ENCODE data around the gene BOK. TPM values are rescaled to one million over a fixed set of nuclear protein-coding genes. Genes with fewer than 3 reads are reported as not detected.

Gene BOK
- total RNA-seq, 4 donors from 2014 or later: 0.92 to 4.7 (median 2.3) TPM

GRCh38 chr2:241616168-241617125 lies 57.9 kb downstream of the BOK start:
- H3K27me3 ChIP-seq: no peaks in the 10 kb centered on the region
- ATAC-seq (peak in 1 of 2 donors; percentile 14), DNase-seq (no peak)
- H3K27ac ChIP-seq: peak overlapping the region; percentile 24 to 75 (median 74)
- intact Hi-C loops (cut with DNase I; ENCODE audit: low total_unique reads) (loop anchor here (2.0 kb wide), 1 partner anchor 20 kb away; the partner anchor contains the start of genes ATG4B and THAP4), in situ Hi-C loops (cut with MboI; ENCODE audit: low sequenced_read_pairs in 4 of 4) (no loop called here)
- TF ChIP-seq CTCF (IDR thresholded peaks at IDR 0.05 in 4 of 5, conservative IDR thresholded peaks at IDR 0.05 in 1 of 5) (no peak), POLR2A (IDR thresholded peaks at IDR 0.05) (no peak)
- H3K36me3 ChIP-seq: no peaks in the 10 kb centered on the region
- H3K4me3 ChIP-seq: peak overlapping the region; percentile 44 to 55 (median 49)
- H3K9me3 ChIP-seq: no peaks in the 10 kb centered on the region
- H3K4me1 ChIP-seq: peaks cover 21 to 29% of the 10 kb centered on the region in 2 donors

DNA sequence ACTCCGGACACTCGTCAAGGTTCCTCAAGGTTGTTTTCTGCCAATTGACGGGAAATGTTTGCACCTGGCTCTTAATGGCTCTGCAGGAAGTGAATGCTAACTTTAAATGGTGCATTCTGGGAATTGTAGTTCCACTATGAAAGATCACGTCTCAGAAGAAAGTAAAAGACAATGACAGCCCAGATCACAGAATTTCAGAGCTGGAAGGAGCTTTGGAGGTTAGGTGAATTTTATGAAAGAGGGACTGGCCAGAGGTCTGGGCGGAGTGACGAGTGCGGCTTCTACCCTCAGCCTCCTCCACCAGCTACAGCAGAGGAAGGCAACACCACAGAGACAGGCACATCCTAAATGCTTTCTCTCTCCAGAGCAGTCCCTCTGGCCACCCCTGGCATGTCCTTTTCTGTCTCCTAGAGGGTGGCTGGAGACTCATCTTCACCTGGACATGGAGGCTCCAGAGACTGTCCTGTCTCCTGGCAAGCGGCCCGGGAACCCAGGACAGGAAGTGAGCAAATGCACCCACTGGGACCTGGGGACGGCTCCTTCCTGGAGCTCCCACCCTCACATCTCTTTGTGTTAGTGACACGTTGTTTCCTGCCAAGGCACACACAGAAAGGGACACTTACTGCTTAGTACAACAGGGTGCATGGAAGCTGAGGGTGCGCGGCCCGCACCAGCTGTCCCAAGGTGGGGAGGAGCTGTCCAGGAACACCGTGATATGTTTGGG lies 59.0 kb downstream of the BOK start:
- intact Hi-C loops (cut with DNase I; ENCODE audit: low total_unique reads): loop anchor here (2.0 kb wide), 1 partner anchor 19 kb away; the partner anchor contains the start of genes ATG4B and THAP4
- DNase-seq (no peak), ATAC-seq (peak; percentile 59 to 81)
- in situ Hi-C loops (cut with MboI; ENCODE audit: low sequenced_read_pairs in 4 of 4): no loop called here
- H3K4me1 ChIP-seq: peaks cover 14 to 22% of the 10 kb centered on the region in 2 donors
- no peaks in the 10 kb centered on the region for H3K36me3 ChIP-seq
- peak overlapping the region; percentile 24 to 75 (median 74) for H3K27ac ChIP-seq
- H3K9me3 ChIP-seq: no peaks in the 10 kb centered on the region
- TF ChIP-seq CTCF (IDR thresholded peaks at IDR 0.05 in 4 of 5, conservative IDR thresholded peaks at IDR 0.05 in 1 of 5): no peak
- TF ChIP-seq POLR2A (IDR thresholded peaks at IDR 0.05): no peak
- H3K27me3 ChIP-seq: no peaks in the 10 kb centered on the region
- H3K4me3 ChIP-seq: peak overlapping the region; percentile 44 to 55 (median 49)

DNA sequence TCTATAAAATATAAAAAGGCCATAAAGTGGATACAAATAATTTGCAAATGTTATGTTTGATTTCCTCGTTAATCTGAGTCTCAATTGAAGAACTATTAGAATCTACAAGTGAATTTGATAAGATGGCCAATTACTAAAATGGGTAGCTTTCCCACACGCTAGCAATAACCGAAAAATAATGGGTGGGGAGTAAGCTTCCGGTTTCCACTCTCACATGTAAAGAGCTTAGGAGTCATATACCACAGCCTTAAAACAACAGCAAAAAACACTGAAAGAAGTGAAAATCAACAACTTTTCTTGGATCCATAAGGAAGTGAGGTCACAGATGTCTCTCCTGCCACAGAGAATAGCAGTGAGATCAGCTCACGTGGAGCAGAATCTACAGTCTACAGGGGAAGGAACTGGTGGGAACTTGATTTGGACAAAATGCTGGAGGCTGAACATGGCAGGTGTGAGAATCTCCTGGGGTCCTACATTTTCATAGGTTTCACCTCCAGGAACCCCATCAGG lies 59.8 kb downstream of the BOK start:
- no peak for ATAC-seq
- peak overlapping the region in 2 of 4 donors; percentile 48 to 50 for H3K4me3 ChIP-seq
- intact Hi-C loops (cut with DNase I; ENCODE audit: low total_unique reads): no loop called here

More for the DNA sequence above, 59.8 kb downstream of the BOK start:
- peaks cover 14 to 21% of the 10 kb centered on the region in 2 donors for H3K4me1 ChIP-seq
- in situ Hi-C loops (cut with MboI; ENCODE audit: low sequenced_read_pairs in 4 of 4): no loop called here
- H3K36me3 ChIP-seq: no peaks in the 10 kb centered on the region
- H3K9me3 ChIP-seq: no peaks in the 10 kb centered on the region
- no peaks in the 10 kb centered on the region for H3K27me3 ChIP-seq
- TF ChIP-seq CTCF (IDR thresholded peaks at IDR 0.05 in 4 of 5, conservative IDR thresholded peaks at IDR 0.05 in 1 of 5): no peak
- no peak for TF ChIP-seq POLR2A (IDR thresholded peaks at IDR 0.05)
- peak overlapping the region in 3 of 4 donors; percentile 74 to 75 (median 74) for H3K27ac ChIP-seq
- no peak for DNase-seq
